CD4-positive, CD25-positive, alpha-beta regulatory T cell (primary cell): ENCODE measurements around the gene COLQ. TPM values are rescaled to one million over a fixed set of nuclear protein-coding genes. Genes with fewer than 3 reads are reported as not detected.
A peak's percentile ranks its signal among the peaks of the same experiment; 100 is the strongest.
"Not testable (repeated sequence)": the region's sequence is repeated elsewhere in the genome, so short reads cannot be mapped to it uniquely, and the experiment has no call there.

Experiments
- ATAC-seq, 2 donors: fragments of 150-1000 bp; cut with Tn5 transposase; one replicate each; pipeline ENCODE4 v1.10.0; 2021; ENCODE audit warnings: low read depth in 2 of 2, moderate number of reproducible peaks in 2 of 2, moderate library complexity in 1 of 2
- DNase-seq, 3 donors: peaks; one replicate each; pipeline versions ENCODE4 v3.0.0 to v3.0.0-alpha.2; 2012 to 2022; ENCODE audit warnings: mixed read lengths in 1 of 3
- H3K27ac ChIP-seq: one replicate; pipeline ENCODE4 v1.7.0; 2013; ENCODE audit warnings: mild to moderate bottlenecking, low read length; ENCODE audit not compliant: insufficient read depth, poor library complexity, severe bottlenecking
- H3K27me3 ChIP-seq: one replicate; pipeline ENCODE4 v1.7.0; 2013; ENCODE audit warnings: low read length; ENCODE audit not compliant: control insufficient read depth, insufficient read depth
- H3K36me3 ChIP-seq: one replicate; pipeline ENCODE4 v1.7.0; 2013; ENCODE audit warnings: mild to moderate bottlenecking, low read length, moderate library complexity; ENCODE audit not compliant: control insufficient read depth, insufficient read depth
- H3K4me1 ChIP-seq: 2 replicates; pipeline ENCODE4 v1.7.0; 2013; ENCODE audit warnings: mild to moderate bottlenecking, low read length; ENCODE audit not compliant: insufficient read depth, control insufficient read depth, poor library complexity, severe bottlenecking
- H3K4me3 ChIP-seq: one replicate; pipeline ENCODE4 v1.7.0; 2013; ENCODE audit warnings: low read depth, mild to moderate bottlenecking, low read length, moderate library complexity
- H3K9me3 ChIP-seq, 2 experiments: 1 replicate in 1 of 2; 2 replicates in 1 of 2; pipeline ENCODE4 v1.7.0; 2013; ENCODE audit warnings: low read length in 2 of 2, mild to moderate bottlenecking in 1 of 2, moderate library complexity in 1 of 2; ENCODE audit not compliant: control insufficient read depth in 2 of 2
- H3K27ac Mint-ChIP-seq, 3 donors: one replicate each; pipeline ENCODE4 v1.8.0; 2020 to 2022; ENCODE audit warnings: mild to moderate bottlenecking in 3 of 3, mixed read lengths in 3 of 3, moderate library complexity in 2 of 3
- H3K27me3 Mint-ChIP-seq: one replicate; pipeline ENCODE4 v1.8.0; 2022; ENCODE audit warnings: mild to moderate bottlenecking, mixed read lengths
- H3K36me3 Mint-ChIP-seq: one replicate; pipeline ENCODE4 v1.8.0; 2020; ENCODE audit warnings: mixed read lengths
- H3K4me1 Mint-ChIP-seq, 4 donors: one replicate each; pipeline ENCODE4 v1.8.0; 2020 to 2022; ENCODE audit warnings: mixed read lengths in 4 of 4, mild to moderate bottlenecking in 1 of 4
- H3K4me3 Mint-ChIP-seq, 4 donors: one replicate each; pipeline ENCODE4 v1.8.0; 2020 to 2022; ENCODE audit warnings: mild to moderate bottlenecking in 4 of 4, mixed read lengths in 4 of 4, moderate library complexity in 3 of 4
- H3K9me3 Mint-ChIP-seq, 7 donors: one replicate each; pipeline ENCODE4 v1.8.0; 2020 to 2022; ENCODE audit warnings: mixed read lengths in 7 of 7, mild to moderate bottlenecking in 3 of 7, moderate library complexity in 2 of 7
- polyA plus RNA-seq, 4 donors: library from polyadenylated mRNA; unstranded; fragments of 300-500 nt; fragmentation: Illumina TruSeq; gene quantifications; one replicate each; pipeline ENCODE4 v1.2.3, GENCODE V29; 2021
- total RNA-seq: library from RNA; stranded (reverse); gene quantifications from one replicate; pipeline ENCODE4 v1.2.3, GENCODE V29; 2022

COLQ gene
- total and polyA plus RNA-seq, 5 donors from 2014 or later, result 0.60 to 5.1 (median 1.0) TPM

DNA sequence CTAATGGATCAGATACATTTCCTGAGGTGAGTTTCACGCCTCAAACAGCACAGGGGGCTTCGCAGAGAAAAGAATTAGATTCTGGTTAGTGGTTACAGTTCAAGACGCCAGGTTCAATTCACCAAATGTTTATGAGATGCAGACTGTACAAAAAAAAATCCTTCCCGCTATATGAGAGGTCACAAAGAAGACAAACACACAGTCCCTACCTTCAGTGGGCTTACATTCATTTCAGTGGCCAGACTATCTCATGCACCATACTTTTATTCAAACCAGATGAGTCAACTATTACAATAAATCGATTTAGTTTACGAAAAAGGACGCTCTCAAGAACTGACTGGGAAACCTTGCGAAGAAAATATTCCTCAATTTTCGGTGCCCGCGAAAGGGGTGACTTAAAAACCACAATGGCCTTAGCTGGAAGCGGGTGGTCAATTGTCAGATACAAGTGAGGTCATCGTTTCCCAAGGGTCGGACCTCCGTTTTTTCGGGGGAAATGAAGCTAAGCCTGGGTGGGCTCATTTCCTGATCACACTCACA, 94.9 kb downstream of the COLQ start:
- peaks cover 61% of the 10 kb centered on the region for H3K4me1 ChIP-seq
- H3K36me3 Mint-ChIP-seq, result peaks cover 31% of the 10 kb centered on the region
- peaks cover 32% of the 10 kb centered on the region for H3K36me3 ChIP-seq
- no peaks in the 10 kb centered on the region for H3K27me3 ChIP-seq
- H3K27me3 Mint-ChIP-seq, result no peaks in the 10 kb centered on the region
- H3K4me1 Mint-ChIP-seq, result peaks cover 27 to 80% (median 51%) of the 10 kb centered on the region in 4 donors
- no peaks in the 10 kb centered on the region for H3K9me3 ChIP-seq
- H3K4me3 ChIP-seq, result peak overlapping the region; percentile 97
- H3K27ac Mint-ChIP-seq, result peak overlapping the region; percentile 96 to 99 (median 97)
- no peak for ATAC-seq
- peak overlapping the region; percentile 82 for H3K27ac ChIP-seq
- no peaks in the 10 kb centered on the region for H3K9me3 Mint-ChIP-seq
- DNase-seq, result no peak
- H3K4me3 Mint-ChIP-seq, result peak overlapping the region; percentile 92 to 100 (median 98)

DNA sequence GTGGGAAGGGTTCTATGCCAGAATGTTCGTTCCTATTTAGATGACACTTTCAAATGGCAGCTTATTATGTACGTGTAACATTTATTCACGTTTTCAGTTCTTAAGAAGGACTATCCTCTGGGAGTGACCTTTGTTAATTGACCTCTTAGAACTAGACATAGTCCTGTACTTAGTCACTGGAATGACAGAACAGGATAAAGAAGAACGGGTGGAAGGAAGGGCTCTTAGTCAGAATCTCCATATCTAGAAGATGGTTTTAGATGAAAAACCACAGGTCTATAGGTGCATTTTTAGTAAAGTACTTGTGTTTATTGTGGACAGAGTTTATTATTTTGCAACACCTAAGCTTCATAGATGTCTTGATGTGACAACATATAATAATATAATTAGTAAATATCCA, 100.6 kb downstream of the COLQ start:
- Mint-ChIP-seq H3K27ac (no peak overlapping the region), H3K9me3 (no peaks in the 10 kb centered on the region), H3K36me3 (peaks cover 34% of the 10 kb centered on the region), H3K4me3 (no peak overlapping the region), H3K4me1 (peaks cover 24 to 45% (median 29%) of the 10 kb centered on the region in 4 donors), H3K27me3 (no peaks in the 10 kb centered on the region)
- H3K9me3 ChIP-seq, result no peaks in the 10 kb centered on the region
- H3K4me1 ChIP-seq, result peaks cover 12% of the 10 kb centered on the region
- no peak for DNase-seq
- H3K27ac ChIP-seq, result no peak overlapping the region
- no peak for ATAC-seq
- no peaks in the 10 kb centered on the region for H3K27me3 ChIP-seq
- H3K36me3 ChIP-seq, result peaks cover 50% of the 10 kb centered on the region
- H3K4me3 ChIP-seq, result no peak overlapping the region

DNA sequence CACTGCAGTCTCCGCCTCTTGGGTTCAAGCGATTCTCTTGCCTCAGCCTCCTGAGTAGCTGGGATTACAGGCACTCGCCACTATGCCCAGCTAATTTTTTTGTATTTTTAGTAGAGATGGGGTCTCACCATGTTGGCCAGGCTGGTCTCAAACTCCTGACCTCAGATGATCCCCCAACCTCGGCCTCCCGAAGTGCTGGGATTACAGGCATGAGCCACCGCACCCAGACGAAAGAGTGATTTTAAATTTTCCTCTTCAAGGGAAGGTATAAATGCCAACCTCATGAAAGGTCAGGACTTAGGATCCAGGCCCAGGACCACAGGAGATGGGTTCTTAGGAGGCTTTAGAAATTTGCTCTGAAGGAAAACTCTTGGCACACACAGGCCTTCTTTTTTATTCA, 110.5 kb downstream of the COLQ start:
- H3K27me3 ChIP-seq, DNase-seq, H3K4me1 Mint-ChIP-seq, H3K9me3 Mint-ChIP-seq, H3K4me3 ChIP-seq, H3K27me3 Mint-ChIP-seq, ATAC-seq, H3K27ac ChIP-seq, H3K9me3 ChIP-seq, H3K4me3 Mint-ChIP-seq, H3K4me1 ChIP-seq: not testable (repeated sequence)
- Mint-ChIP-seq H3K36me3 (peaks cover 41% of the 10 kb centered on the region), H3K27ac (peak overlapping the region in 1 of 3 donors; percentile 54)
- H3K36me3 ChIP-seq, result peaks cover 58% of the 10 kb centered on the region

DNA sequence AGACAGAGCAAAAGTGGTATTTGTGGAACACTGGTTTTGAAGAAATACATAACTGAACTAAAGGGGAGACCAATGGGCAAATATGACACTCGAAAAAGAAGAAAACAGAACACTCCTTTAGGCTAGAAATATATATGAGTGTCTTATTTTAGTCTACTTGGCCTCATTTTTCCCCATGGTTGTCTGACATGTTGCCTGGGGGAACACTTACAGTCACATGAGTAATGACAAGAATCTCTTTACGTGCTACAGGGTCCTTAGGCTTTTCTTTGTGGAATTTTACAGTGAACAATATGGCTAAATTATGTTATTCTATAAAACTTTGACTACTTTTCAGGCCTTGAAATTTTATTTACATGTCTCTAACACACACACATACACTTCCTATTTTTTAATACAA, 111.7 kb downstream of the COLQ start:
- H3K4me3 ChIP-seq, result no peak overlapping the region
- peaks cover 46% of the 10 kb centered on the region for H3K36me3 ChIP-seq
- peaks cover 0 to 4% (median 0%) of the 10 kb centered on the region in 4 donors for H3K4me1 Mint-ChIP-seq
- no peaks in the 10 kb centered on the region for H3K9me3 ChIP-seq
- H3K4me3 Mint-ChIP-seq, result no peak overlapping the region
- no peaks in the 10 kb centered on the region for H3K27me3 ChIP-seq
- H3K4me1 ChIP-seq, result no peaks in the 10 kb centered on the region
- DNase-seq, result no peak
- no peaks in the 10 kb centered on the region for H3K27me3 Mint-ChIP-seq
- no peak overlapping the region for H3K27ac ChIP-seq
- no peak for ATAC-seq
- peaks cover 29% of the 10 kb centered on the region for H3K36me3 Mint-ChIP-seq
- H3K9me3 Mint-ChIP-seq, result no peaks in the 10 kb centered on the region
- no peak overlapping the region for H3K27ac Mint-ChIP-seq

DNA sequence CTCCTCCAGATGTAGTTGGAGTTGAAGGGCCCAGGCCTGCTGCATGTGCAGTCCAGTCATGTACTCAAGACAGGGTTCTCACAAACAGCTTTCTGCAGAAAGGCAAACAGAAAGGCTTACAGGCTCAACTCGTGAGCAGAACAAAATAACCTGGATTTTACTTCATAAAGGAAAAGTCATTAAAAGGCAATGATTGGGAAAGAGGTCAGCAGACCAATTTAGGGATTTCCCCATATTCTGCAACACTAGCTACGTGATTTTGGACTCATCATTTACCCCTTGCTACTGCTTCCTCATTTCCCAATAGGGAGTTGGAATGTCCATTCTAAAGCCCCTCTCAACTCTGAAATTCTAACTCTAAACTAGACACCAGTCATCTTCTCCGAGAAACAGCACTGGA, 112.3 kb downstream of the COLQ start:
- peak overlapping the region in 1 of 3 donors; percentile 59 for H3K27ac Mint-ChIP-seq
- no peak for ATAC-seq
- H3K27me3 ChIP-seq, result no peaks in the 10 kb centered on the region
- no peak for DNase-seq
- no peak overlapping the region for H3K4me3 Mint-ChIP-seq
- peaks cover 42% of the 10 kb centered on the region for H3K36me3 ChIP-seq
- no peak overlapping the region for H3K4me3 ChIP-seq
- H3K9me3 ChIP-seq, result no peaks in the 10 kb centered on the region
- H3K9me3 Mint-ChIP-seq, result no peaks in the 10 kb centered on the region
- no peaks in the 10 kb centered on the region for H3K27me3 Mint-ChIP-seq
- peaks cover 0 to 4% (median 0%) of the 10 kb centered on the region in 4 donors for H3K4me1 Mint-ChIP-seq
- no peak overlapping the region for H3K27ac ChIP-seq
- no peaks in the 10 kb centered on the region for H3K4me1 ChIP-seq
- peaks cover 29% of the 10 kb centered on the region for H3K36me3 Mint-ChIP-seq

DNA sequence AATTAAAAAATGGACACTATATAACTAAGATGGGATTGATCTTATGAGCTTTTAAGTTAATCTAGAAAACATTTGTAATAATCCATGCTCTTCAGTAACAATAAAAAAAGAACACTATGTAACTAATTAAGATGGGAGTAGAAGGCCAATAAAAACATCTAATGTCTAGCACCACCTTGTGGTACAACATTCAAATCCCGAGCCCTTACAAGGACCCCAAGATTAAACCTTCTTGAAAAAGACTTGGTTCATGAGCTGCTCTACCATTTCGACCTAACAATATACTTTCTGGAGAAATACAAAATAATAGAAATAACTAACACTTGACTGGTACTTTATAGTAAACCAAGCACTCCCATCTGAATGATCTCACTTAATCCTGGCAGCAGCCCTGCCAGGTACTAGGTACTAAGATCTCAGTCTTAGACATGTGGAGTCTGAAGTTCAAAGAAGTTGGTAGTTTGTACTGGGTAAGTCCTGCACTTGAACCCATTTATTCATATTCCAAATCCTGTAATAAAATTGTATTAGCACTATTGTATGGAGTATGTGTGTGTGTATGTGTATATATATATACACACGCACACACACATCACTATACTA, 116.0 kb downstream of the COLQ start:
- Histone ChIP-seq H3K36me3 (peaks cover 10% of the 10 kb centered on the region), H3K27ac (no peak overlapping the region), H3K27me3 (no peaks in the 10 kb centered on the region), H3K9me3 (no peaks in the 10 kb centered on the region), H3K4me1 (no peaks in the 10 kb centered on the region), H3K4me3 (no peak overlapping the region)
- DNase-seq, result peak in 2 of 3 donors; percentile 63 to 81
- Mint-ChIP-seq H3K36me3 (peaks cover 14% of the 10 kb centered on the region), H3K4me3 (no peak overlapping the region), H3K9me3 (no peaks in the 10 kb centered on the region), H3K4me1 (peaks cover 3 to 13% (median 4%) of the 10 kb centered on the region in 4 donors), H3K27ac (no peak overlapping the region), H3K27me3 (no peaks in the 10 kb centered on the region)
- peak; percentile 62 to 70 for ATAC-seq

DNA sequence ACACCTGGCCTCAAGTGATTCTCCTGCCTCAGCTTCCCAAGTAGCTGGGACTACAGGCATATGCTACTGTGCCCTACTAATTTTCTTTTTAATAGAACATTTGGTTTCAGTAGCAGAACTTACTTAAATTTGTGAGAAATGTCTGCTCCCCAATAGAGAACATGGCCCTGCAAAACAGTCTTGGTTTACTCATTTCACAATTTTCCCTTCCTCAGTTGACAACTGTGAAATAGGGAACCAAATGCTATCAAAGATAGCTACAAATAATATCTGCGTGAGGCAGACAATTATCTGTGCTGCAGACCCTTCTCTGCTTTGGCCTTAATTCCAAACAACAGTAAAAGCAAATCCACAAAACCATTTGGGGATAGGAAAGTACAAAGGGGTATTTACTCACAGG, 116.7 kb downstream of the COLQ start:
- H3K9me3 Mint-ChIP-seq, result no peaks in the 10 kb centered on the region
- H3K27ac Mint-ChIP-seq, result no peak overlapping the region
- Histone ChIP-seq H3K27me3 (no peaks in the 10 kb centered on the region), H3K36me3 (peaks cover 2% of the 10 kb centered on the region), H3K9me3 (no peaks in the 10 kb centered on the region), H3K4me3 (no peak overlapping the region), H3K4me1 (peaks cover 4% of the 10 kb centered on the region), H3K27ac (no peak overlapping the region)
- DNase-seq, result no peak
- ATAC-seq, result no peak
- no peaks in the 10 kb centered on the region for H3K27me3 Mint-ChIP-seq
- peaks cover 9% of the 10 kb centered on the region for H3K36me3 Mint-ChIP-seq
- H3K4me3 Mint-ChIP-seq, result no peak overlapping the region
- H3K4me1 Mint-ChIP-seq, result peaks cover 7 to 21% (median 10%) of the 10 kb centered on the region in 4 donors

GRCh38 chr3:15403965-15404364, 117.5 kb downstream of the COLQ start:
- no peaks in the 10 kb centered on the region for H3K27me3 ChIP-seq
- H3K4me3 Mint-ChIP-seq, result no peak overlapping the region
- H3K4me1 Mint-ChIP-seq, result peaks cover 7 to 23% (median 13%) of the 10 kb centered on the region in 4 donors
- no peaks in the 10 kb centered on the region for H3K27me3 Mint-ChIP-seq
- DNase-seq, result no peak
- ATAC-seq, result no peak
- no peaks in the 10 kb centered on the region for H3K9me3 Mint-ChIP-seq
- no peaks in the 10 kb centered on the region for H3K9me3 ChIP-seq
- no peak overlapping the region for H3K27ac ChIP-seq
- H3K27ac Mint-ChIP-seq, result no peak overlapping the region
- H3K4me1 ChIP-seq, result peaks cover 6% of the 10 kb centered on the region
- H3K36me3 Mint-ChIP-seq, result peaks cover 4% of the 10 kb centered on the region
- H3K36me3 ChIP-seq, result no peaks in the 10 kb centered on the region
- no peak overlapping the region for H3K4me3 ChIP-seq
